ENCODE data around the gene SLC6A7.

DNA sequence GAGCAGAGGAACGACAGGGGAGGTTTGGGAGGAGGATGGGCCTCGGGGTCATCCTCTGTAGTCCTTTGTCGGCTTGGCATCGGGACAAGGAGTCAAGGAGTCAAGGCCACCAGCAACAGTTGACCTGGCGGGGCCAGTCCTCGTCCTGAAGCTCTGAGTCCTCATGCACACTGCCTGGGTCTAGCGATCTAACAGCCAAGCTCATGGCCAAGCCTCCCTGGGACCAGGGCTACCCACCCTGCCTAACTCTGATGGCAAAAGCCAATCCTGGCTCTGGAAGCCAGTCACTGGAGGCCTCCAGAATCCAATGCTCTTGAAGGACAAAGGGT, 49.9 kb downstream of the SLC6A7 start:
- TF ChIP-seq, protein P1, sequence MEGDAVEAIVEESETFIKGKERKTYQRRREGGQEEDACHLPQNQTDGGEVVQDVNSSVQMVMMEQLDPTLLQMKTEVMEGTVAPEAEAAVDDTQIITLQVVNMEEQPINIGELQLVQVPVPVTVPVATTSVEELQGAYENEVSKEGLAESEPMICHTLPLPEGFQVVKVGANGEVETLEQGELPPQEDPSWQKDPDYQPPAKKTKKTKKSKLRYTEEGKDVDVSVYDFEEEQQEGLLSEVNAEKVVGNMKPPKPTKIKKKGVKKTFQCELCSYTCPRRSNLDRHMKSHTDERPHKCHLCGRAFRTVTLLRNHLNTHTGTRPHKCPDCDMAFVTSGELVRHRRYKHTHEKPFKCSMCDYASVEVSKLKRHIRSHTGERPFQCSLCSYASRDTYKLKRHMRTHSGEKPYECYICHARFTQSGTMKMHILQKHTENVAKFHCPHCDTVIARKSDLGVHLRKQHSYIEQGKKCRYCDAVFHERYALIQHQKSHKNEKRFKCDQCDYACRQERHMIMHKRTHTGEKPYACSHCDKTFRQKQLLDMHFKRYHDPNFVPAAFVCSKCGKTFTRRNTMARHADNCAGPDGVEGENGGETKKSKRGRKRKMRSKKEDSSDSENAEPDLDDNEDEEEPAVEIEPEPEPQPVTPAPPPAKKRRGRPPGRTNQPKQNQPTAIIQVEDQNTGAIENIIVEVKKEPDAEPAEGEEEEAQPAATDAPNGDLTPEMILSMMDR (conservative IDR thresholded peaks at IDR 0.05; ENCODE audit: low read length), result no peak
- TF ChIP-seq EZH2phosphoT487 (IDR thresholded peaks at IDR 0.05; ENCODE audit: borderline replicate concordance), result no peak

All from Loucy (cell line).